Activated naive CD8-positive, alpha-beta T cell treated with anti-CD3 and anti-CD28 coated beads, Interleukin-2, amount 10 ng/mL, durations not matched to agents 7 days and 5 days (primary cell): Measurements from ENCODE around the gene HP1BP3. TPM values are rescaled to one million over a fixed set of nuclear protein-coding genes. Genes with fewer than 3 reads are reported as not detected.

ENCODE experiments used
- ATAC-seq: fragments of 150-1000 bp; cut with Tn5 transposase; one replicate; pipeline ENCODE4 v1.10.0; 2021; ENCODE audit warnings: low read depth, moderate library complexity
- POLR2A ChIA-PET: fragments of 350-600 bp; sonication (Branson Sonifier 250); formaldehyde crosslinking; loops from one replicate; lab custom pipeline; 2021; ENCODE audit warnings: antibody characterized with exemption; lab: Charles Lee
- DNase-seq: peaks from one replicate; pipeline ENCODE4 v3.0.0; 2021
- H3K27ac Mint-ChIP-seq: one replicate; pipeline ENCODE4 v1.8.0; 2022; ENCODE audit warnings: mild to moderate bottlenecking, mixed read lengths
- H3K27me3 Mint-ChIP-seq: one replicate; pipeline ENCODE4 v1.8.0; 2022; ENCODE audit warnings: mild to moderate bottlenecking, moderate library complexity, mixed read lengths
- H3K36me3 Mint-ChIP-seq: one replicate; pipeline ENCODE4 v1.8.0; 2021; ENCODE audit warnings: mild to moderate bottlenecking, mixed read lengths
- H3K4me1 Mint-ChIP-seq: one replicate; pipeline ENCODE4 v1.8.0; 2021; ENCODE audit warnings: mixed read lengths
- H3K4me3 Mint-ChIP-seq: one replicate; pipeline ENCODE4 v1.8.0; 2022; ENCODE audit warnings: mild to moderate bottlenecking, moderate library complexity, mixed read lengths
- H3K9me3 Mint-ChIP-seq: one replicate; pipeline ENCODE4 v1.8.0; 2021; ENCODE audit warnings: mixed read lengths
- total RNA-seq, 2 experiments: library from RNA; stranded (reverse); gene quantifications; one replicate each; pipeline ENCODE4 v1.2.3, GENCODE V29; 2021

Gene HP1BP3
- total RNA-seq, 2 experiments from 2014 or later: 313 to 324 TPM

- Mint-ChIP-seq H3K27ac (no peak overlapping the region), H3K36me3 (no peaks in the 10 kb centered on the region), H3K4me1 (peaks cover 7% of the 10 kb centered on the region), H3K9me3 (no peaks in the 10 kb centered on the region), H3K27me3 (peaks cover 13% of the 10 kb centered on the region), H3K4me3 (no peak overlapping the region)
- DNase-seq (no peak), ATAC-seq (no peak)
- POLR2A ChIA-PET: no interaction called here
Measured at GRCh38 chr1:20698195-20698910, 88.8 kb downstream of the HP1BP3 start.

GRCh38 chr1:20697563-20697962 is 89.5 kb downstream of the HP1BP3 start:
- H3K4me3 Mint-ChIP-seq: no peak overlapping the region
- peaks cover 7% of the 10 kb centered on the region for H3K4me1 Mint-ChIP-seq
- H3K9me3 Mint-ChIP-seq: no peaks in the 10 kb centered on the region
- no peak for ATAC-seq
- DNase-seq: no peak
- no peak overlapping the region for H3K27ac Mint-ChIP-seq
- peaks cover 11% of the 10 kb centered on the region for H3K27me3 Mint-ChIP-seq
- POLR2A ChIA-PET: interaction anchor here (1.2 kb wide), 1 partner anchor 89 kb away, joined by 4 read pairs; the partner anchor contains the start of gene HP1BP3
- H3K36me3 Mint-ChIP-seq: no peaks in the 10 kb centered on the region

GRCh38 chr1:20696397-20697333 is 90.4 kb downstream of the HP1BP3 start:
- POLR2A ChIA-PET: interaction anchor here (0.8 to 1.2 kb wide), 3 partner anchors 35 to 505 kb away, joined by 3 to 4 read pairs (median 3); partner anchors contain the start of genes DDOST and HP1BP3
- Mint-ChIP-seq H3K9me3 (no peaks in the 10 kb centered on the region), H3K4me1 (peaks cover 7% of the 10 kb centered on the region), H3K27me3 (peaks cover 13% of the 10 kb centered on the region), H3K4me3 (peak overlapping the region; percentile 88), H3K36me3 (no peaks in the 10 kb centered on the region), H3K27ac (peak overlapping the region; percentile 85)
- peak; percentile 91 for ATAC-seq
- DNase-seq: peak; percentile 81

GRCh38 chr1:20695515-20695914 is 91.6 kb downstream of the HP1BP3 start:
- DNase-seq (no peak), ATAC-seq (no peak)
- H3K27ac Mint-ChIP-seq: no peak overlapping the region
- peaks cover 7% of the 10 kb centered on the region for H3K4me1 Mint-ChIP-seq
- no peaks in the 10 kb centered on the region for H3K36me3 Mint-ChIP-seq
- H3K4me3 Mint-ChIP-seq: peak overlapping the region; percentile 88
- H3K9me3 Mint-ChIP-seq: no peaks in the 10 kb centered on the region
- H3K27me3 Mint-ChIP-seq: peaks cover 13% of the 10 kb centered on the region
- POLR2A ChIA-PET: no interaction called here

- Mint-ChIP-seq H3K9me3 (no peaks in the 10 kb centered on the region), H3K27ac (no peak overlapping the region), H3K4me1 (peaks cover 7% of the 10 kb centered on the region), H3K27me3 (peaks cover 13% of the 10 kb centered on the region), H3K36me3 (no peaks in the 10 kb centered on the region), H3K4me3 (no peak overlapping the region)
- ATAC-seq (no peak), DNase-seq (no peak)
- POLR2A ChIA-PET: no interaction called here
Measured at GRCh38 chr1:20693623-20694022, 93.5 kb downstream of the HP1BP3 start.

Other genes starting within 250 kb of the HP1BP3 start
- not detected for gene FAM43B, start 234.7 kb downstream of the HP1BP3 start, total RNA-seq
- gene CDA, start 198.2 kb downstream of the HP1BP3 start, total RNA-seq: not detected
- gene PINK1, start 153.8 kb downstream of the HP1BP3 start, total RNA-seq: 10 to 100 TPM in 1 of 2 experiments, 1 to 10 TPM in 1; 9.4 to 10.3 TPM
- 100 to 1,000 TPM; 131 to 134 TPM for gene DDOST, start 125.9 kb downstream of the HP1BP3 start, total RNA-seq
- not detected for gene KIF17, start 69.3 kb downstream of the HP1BP3 start, total RNA-seq
- gene SH2D5, start 54.6 kb downstream of the HP1BP3 start, total RNA-seq: under 1 TPM; 0.11 to 0.14 TPM